ENCODE data around the gene MRPS26.

The MRPS26 gene

DNA sequence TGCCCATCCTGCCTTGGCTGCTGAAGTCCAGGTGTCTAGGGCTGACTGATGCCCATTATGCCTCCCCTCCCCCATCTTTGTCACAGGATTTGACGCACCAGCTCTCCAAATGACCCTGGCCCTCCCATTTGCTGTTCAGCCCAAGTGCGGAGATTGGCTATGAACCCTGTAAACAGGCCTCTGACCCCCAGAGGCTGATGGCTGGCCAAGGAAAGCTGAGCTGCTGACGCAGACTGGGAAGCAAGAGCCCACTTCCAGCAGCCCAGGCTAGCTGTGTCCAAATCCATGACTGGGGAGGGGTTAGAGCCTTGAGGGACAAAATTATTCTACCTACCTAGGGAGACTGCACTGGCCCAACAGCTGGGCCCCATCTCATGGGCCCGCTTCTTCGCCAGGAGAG, 3.2 kb upstream of the MRPS26 start:
- no peak overlapping the region for H3K9ac ChIP-seq
- H3K27ac ChIP-seq: no peak overlapping the region
- no peaks in the 10 kb centered on the region for H4K20me1 ChIP-seq (ENCODE audit: insufficient read depth)
- H3K79me2 ChIP-seq (ENCODE audit: insufficient read depth, low read depth): no peaks in the 10 kb centered on the region
- H3K36me3 ChIP-seq (ENCODE audit: insufficient read depth): no peaks in the 10 kb centered on the region
- H3K4me1 ChIP-seq (ENCODE audit: low read depth, poor library complexity, severe bottlenecking): peaks cover 4% of the 10 kb centered on the region
- no peak for TF ChIP-seq CTCF (conservative IDR thresholded peaks at IDR 0.05; ENCODE audit: low read depth, low read length)
- H3K4me2 ChIP-seq: no peak overlapping the region
- no peak overlapping the region for H2AFZ ChIP-seq (ENCODE audit: low read depth)
- H3K27me3 ChIP-seq (ENCODE audit: insufficient read depth, low read depth): no peaks in the 10 kb centered on the region
- H3K4me3 ChIP-seq (IDR thresholded peaks at IDR 0.05; ENCODE audit: insufficient read depth, low read depth, low read length): no peak overlapping the region

GRCh38 chr20:3043322-3043721, 2.5 kb upstream of the MRPS26 start, which contains the start of gene GNRH2:
Gene GNRH2 (plus strand): TSS chr20:3043622. CDS start chr20:3044415, 793 bp downstream.
- Histone ChIP-seq H3K4me3 (IDR thresholded peaks at IDR 0.05; ENCODE audit: insufficient read depth, low read depth, low read length) (no peak within 1 kb of the TSS), H2AFZ (ENCODE audit: low read depth) (no peak within 1 kb of the TSS), H3K4me1 (ENCODE audit: low read depth, poor library complexity, severe bottlenecking) (peaks cover 4% of the 10 kb centered on the region), H4K20me1 (ENCODE audit: insufficient read depth) (no peaks in the 10 kb centered on the region), H3K27ac (no peak within 1 kb of the TSS), H3K27me3 (ENCODE audit: insufficient read depth, low read depth) (no peaks in the 10 kb centered on the region), H3K4me2 (no peak within 1 kb of the TSS), H3K9ac (no peak within 1 kb of the TSS), H3K36me3 (ENCODE audit: insufficient read depth) (no peaks in the 10 kb centered on the region), H3K79me2 (ENCODE audit: insufficient read depth, low read depth) (no peaks in the 10 kb centered on the region)
- no peak for TF ChIP-seq CTCF (conservative IDR thresholded peaks at IDR 0.05; ENCODE audit: low read depth, low read length)

DNA sequence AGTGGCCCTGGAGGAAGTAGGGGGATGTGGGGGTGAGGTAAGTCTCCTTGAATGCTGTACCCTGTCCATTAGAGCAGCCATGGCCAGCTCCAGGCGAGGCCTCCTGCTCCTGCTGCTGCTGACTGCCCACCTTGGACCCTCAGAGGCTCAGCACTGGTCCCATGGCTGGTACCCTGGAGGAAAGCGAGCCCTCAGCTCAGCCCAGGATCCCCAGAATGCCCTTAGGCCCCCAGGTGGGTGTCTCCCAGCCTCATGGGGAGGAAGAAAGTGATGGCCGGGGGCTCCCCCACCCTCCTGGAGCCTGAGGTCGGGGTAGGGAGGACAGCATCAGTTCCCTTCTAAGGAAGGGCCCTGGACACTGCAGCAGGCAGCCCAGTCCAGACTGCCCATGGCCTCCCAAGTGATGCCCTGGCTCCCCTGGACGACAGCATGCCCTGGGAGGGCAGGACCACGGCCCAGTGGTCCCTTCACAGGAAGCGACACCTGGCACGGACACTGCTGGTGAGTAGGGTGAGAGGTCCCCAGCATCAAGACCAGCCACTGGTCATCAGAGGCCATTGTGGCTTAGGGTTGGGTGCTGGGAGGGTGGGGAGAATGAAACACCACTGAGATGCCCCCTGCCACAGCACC, 1.4 kb upstream of the MRPS26 start:
- H3K79me2 ChIP-seq (ENCODE audit: insufficient read depth, low read depth): no peaks in the 10 kb centered on the region
- no peak for TF ChIP-seq CTCF (conservative IDR thresholded peaks at IDR 0.05; ENCODE audit: low read depth, low read length)
- no peak overlapping the region for H3K4me3 ChIP-seq (IDR thresholded peaks at IDR 0.05; ENCODE audit: insufficient read depth, low read depth, low read length)
- H4K20me1 ChIP-seq (ENCODE audit: insufficient read depth): no peaks in the 10 kb centered on the region
- H3K27ac ChIP-seq: no peak overlapping the region
- H3K4me1 ChIP-seq (ENCODE audit: low read depth, poor library complexity, severe bottlenecking): peaks cover 4% of the 10 kb centered on the region
- no peak overlapping the region for H3K4me2 ChIP-seq
- no peak overlapping the region for H2AFZ ChIP-seq (ENCODE audit: low read depth)
- H3K9ac ChIP-seq: no peak overlapping the region
- H3K36me3 ChIP-seq (ENCODE audit: insufficient read depth): no peaks in the 10 kb centered on the region
- no peaks in the 10 kb centered on the region for H3K27me3 ChIP-seq (ENCODE audit: insufficient read depth, low read depth)

DNA sequence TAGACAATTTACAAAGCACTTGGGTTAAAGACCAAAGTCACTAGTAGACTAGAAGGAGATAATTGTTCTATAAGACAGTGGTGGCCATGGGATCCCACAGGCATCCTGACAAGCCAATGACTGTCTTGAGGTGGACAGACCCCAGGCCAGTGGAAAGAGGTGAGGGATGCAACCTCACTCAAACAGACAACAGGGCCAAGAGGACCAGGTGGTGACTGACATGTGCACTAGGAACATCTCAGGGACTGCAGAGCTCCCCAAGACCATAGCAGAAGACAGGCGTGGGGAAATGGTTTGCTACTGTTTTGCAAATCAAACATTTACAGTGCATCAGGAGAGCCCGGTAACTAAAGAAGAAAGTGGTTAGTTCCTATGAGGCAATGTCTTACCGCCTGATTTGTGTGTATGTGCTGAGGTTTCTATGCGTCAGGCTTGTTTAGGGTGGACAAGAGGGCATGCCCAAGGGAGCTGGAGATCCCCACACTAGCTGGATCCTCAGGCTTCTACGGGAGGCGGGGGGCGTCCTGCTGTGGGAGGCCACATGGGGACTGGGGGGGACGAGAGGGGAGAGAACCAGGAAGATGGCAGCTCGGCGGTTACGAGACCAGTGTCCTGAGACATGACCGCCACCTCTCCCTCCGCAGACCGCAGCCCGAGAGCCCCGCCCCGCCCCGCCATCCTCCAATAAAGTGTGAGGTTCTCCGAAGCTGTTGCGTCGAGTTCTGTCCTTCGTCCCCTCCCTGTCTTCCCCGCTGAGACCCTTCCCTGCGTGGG, 623 bp upstream of the MRPS26 start:
- TF ChIP-seq CTCF (conservative IDR thresholded peaks at IDR 0.05; ENCODE audit: low read depth, low read length): no peak
- Histone ChIP-seq H3K36me3 (ENCODE audit: insufficient read depth) (no peaks in the 10 kb centered on the region), H2AFZ (ENCODE audit: low read depth) (peak overlapping the region; percentile 71; the same call in 1 of the 2 replicates), H3K9ac (peak overlapping the region; percentile 60), H3K4me2 (peak overlapping the region; percentile 48; the same call in 1 of the 2 replicates), H3K27ac (no peak overlapping the region), H3K79me2 (ENCODE audit: insufficient read depth, low read depth) (no peaks in the 10 kb centered on the region), H3K4me1 (ENCODE audit: low read depth, poor library complexity, severe bottlenecking) (peaks cover 4% of the 10 kb centered on the region), H4K20me1 (ENCODE audit: insufficient read depth) (no peaks in the 10 kb centered on the region), H3K27me3 (ENCODE audit: insufficient read depth, low read depth) (no peaks in the 10 kb centered on the region), H3K4me3 (IDR thresholded peaks at IDR 0.05; ENCODE audit: insufficient read depth, low read depth, low read length) (no peak overlapping the region)
